ENCODE measurements around the gene ATL1.

ATL1 gene

DNA sequence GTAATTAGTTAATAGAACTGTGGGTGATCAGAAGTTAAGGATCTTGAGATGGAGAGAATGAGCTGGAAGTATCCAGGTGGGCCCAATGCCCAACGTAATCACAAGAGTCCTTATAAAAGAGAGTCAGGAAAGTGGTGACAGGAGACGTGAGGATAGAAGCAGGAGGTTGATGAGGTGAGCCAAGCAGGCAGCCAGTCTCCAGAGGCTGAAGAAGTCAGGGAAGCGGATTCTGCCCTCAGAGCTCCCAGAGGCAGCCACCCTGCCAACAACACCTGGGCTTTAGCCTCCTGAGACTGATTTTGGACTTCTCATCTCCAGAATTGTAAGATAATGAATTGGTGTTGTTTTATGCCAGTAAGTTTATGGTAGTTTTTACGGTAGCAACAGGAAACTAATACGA is 118.2 kb downstream of the ATL1 start:
- CTCF ChIA-PET: interaction anchor here (0.7 kb wide), 1 partner anchor 15 kb away, joined by 3 read pairs; no protein-coding TSS in a partner anchor
- Histone ChIP-seq H3K9me3 (ENCODE audit: control insufficient read depth, insufficient read depth, low read depth, low read length) (no peaks in the 10 kb centered on the region), H3K4me1 (ENCODE audit: control insufficient read depth, insufficient read depth, low read length) (peaks cover 7% of the 10 kb centered on the region), H3K27ac (ENCODE audit: extremely low read depth, low read depth, low read length) (no peak overlapping the region), H3K36me3 (ENCODE audit: control insufficient read depth in 2 of 2, insufficient read depth in 1 of 2, low read length in 2 of 2) (no peaks in the 10 kb centered on the region), H3K4me3 (ENCODE audit: low read depth, low read length) (no peak overlapping the region)
- POLR2A ChIA-PET: interaction anchor here (2.0 kb wide), 1 partner anchor 10 kb away, joined by 11 read pairs; the partner anchor contains the start of gene SAV1
- TF ChIP-seq PRDM4 (tag by site-specific recombination; IDR thresholded peaks at IDR 0.05): no peak
- no peak for TF ChIP-seq ZFHX2 (tag by site-specific recombination; conservative IDR thresholded peaks at IDR 0.05)

DNA sequence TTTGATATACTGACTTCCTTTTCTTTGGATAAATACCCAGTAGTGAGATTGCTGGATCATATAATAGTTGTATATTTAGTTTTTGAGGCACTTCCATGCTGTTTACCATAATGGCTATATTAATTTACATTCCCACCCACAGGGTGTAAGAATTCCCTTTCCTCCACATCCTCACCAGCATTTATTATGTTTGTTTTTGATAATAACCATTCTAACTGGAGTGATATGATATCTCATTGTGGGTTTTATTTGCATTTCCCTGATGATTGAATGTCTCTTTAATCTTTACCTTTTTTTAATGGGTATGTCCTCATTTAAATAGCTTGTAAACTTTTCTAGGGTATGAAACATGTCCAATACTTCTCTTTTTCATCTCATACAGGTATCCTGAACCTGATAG is 119.7 kb downstream of the ATL1 start:
- POLR2A ChIA-PET: no interaction called here
- H3K4me1 ChIP-seq (ENCODE audit: control insufficient read depth, insufficient read depth, low read length): peaks cover 7% of the 10 kb centered on the region
- TF ChIP-seq GLIS1 (tag by site-specific recombination; IDR thresholded peaks at IDR 0.05): 0 out of 2 replicates have a peak, but pooled peaks have one; percentile 13
- peak; percentile 62; the same call in 1 of the 2 replicates for TF ChIP-seq ZNF843 (tag by site-specific recombination; IDR thresholded peaks at IDR 0.05)
- no peak for TF ChIP-seq ZNF274 (IDR thresholded peaks at IDR 0.05; ENCODE audit: low read length)
- TF ChIP-seq ZNF274 (tag by site-specific recombination; IDR thresholded peaks at IDR 0.05; ENCODE audit: borderline replicate concordance): no peak
- TF ChIP-seq OSR2 (tag by site-specific recombination; IDR thresholded peaks at IDR 0.05): peak; percentile 63; the same call in 1 of the 2 replicates
- peak; percentile 57 for TF ChIP-seq FEZF1 (tag by site-specific recombination; IDR thresholded peaks at IDR 0.05)
- peak; percentile 75 for TF ChIP-seq PRDM6 (tag by site-specific recombination; IDR thresholded peaks at IDR 0.05)
- TF ChIP-seq ZNF18 (tag by site-specific recombination; IDR thresholded peaks at IDR 0.05): 0 out of 2 replicates have a peak, but pooled peaks have one; percentile 29
- 0 out of 2 replicates have a peak, but pooled peaks have one; percentile 18 for TF ChIP-seq ZFHX2 (tag by site-specific recombination; conservative IDR thresholded peaks at IDR 0.05)
- peak; percentile 35; the same call in 1 of the 2 replicates for TF ChIP-seq ZXDB (tag by site-specific recombination; IDR thresholded peaks at IDR 0.05)
- no peak for TF ChIP-seq ZNF248 (tag by site-specific recombination; IDR thresholded peaks at IDR 0.05)
- H3K27ac ChIP-seq (ENCODE audit: extremely low read depth, low read depth, low read length): no peak overlapping the region
- no peaks in the 10 kb centered on the region for H3K36me3 ChIP-seq (ENCODE audit: control insufficient read depth in 2 of 2, insufficient read depth in 1 of 2, low read length in 2 of 2)
- H3K4me3 ChIP-seq (ENCODE audit: low read depth, low read length): no peak overlapping the region
- no peaks in the 10 kb centered on the region for H3K9me3 ChIP-seq (ENCODE audit: control insufficient read depth, insufficient read depth, low read depth, low read length)
- CTCF ChIA-PET: interaction anchor here (0.6 kb wide), 1 partner anchor 35 kb away, joined by 3 read pairs; no protein-coding TSS in a partner anchor

All from HEK293 (cell line).